HL-60/S4 treated with phorbol 12-myristate 13-acetate at 8.2 ng/mL for 4 days and 3 days (cell line): Measurements from ENCODE around the gene ITLN2.
"Not testable (repeated sequence)": the region's sequence is repeated elsewhere in the genome, so short reads cannot be mapped to it uniquely, and the experiment has no call there.

ENCODE experiments used
- in situ Hi-C: fragments of 300-500 bp; cut with MboI; formaldehyde crosslinking; loops from 2 replicates; pipeline ENCODE4 v1.15.0; 2022; ENCODE audit warnings: low sequenced_read_pairs

The ITLN2 gene

GRCh38 chr1:160954158-160955104 lies at the start of gene ITLN2:
TSS of gene ITLN2 (minus strand) at chr1:160954809. CDS start at chr1:160954741, 68 bp downstream.
- in situ Hi-C loops: loop anchor here (10.0 kb wide), 2 partner anchors 120 to 230 kb away; no protein-coding TSS in a partner anchor

GRCh38 chr1:161001525-161001924 lies 46.9 kb upstream of the ITLN2 start:
- in situ Hi-C loops: no loop called here

GRCh38 chr1:161000736-161001480 lies 46.3 kb upstream of the ITLN2 start:
- in situ Hi-C loops: no loop called here

DNA sequence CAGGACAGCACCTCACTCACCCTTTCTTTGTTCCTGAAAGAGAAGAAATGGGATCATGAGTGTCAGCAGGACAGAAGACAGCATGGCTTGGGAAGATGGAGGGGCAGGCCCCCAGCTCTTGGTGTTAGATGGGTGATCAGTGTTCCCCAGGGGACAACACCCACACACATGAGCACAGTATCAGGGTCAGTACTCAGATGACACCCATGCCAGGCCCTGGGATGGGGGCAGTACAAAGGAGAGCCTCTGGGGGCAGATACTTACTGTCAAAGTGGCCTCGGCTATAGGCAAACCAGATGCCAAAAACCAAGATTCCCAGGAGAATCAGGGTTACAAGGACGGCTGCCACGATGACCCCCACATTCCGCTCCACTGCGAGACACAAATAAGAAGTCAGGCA lies 44.8 kb upstream of the ITLN2 start:
- in situ Hi-C loops: no loop called here

- in situ Hi-C loops: no loop called here
These were observed 42.9 kb upstream of the ITLN2 start for GRCh38 chr1:160997323-160998038.

GRCh38 chr1:160996178-160996577 lies 41.6 kb upstream of the ITLN2 start:
- in situ Hi-C loops: no loop called here

DNA sequence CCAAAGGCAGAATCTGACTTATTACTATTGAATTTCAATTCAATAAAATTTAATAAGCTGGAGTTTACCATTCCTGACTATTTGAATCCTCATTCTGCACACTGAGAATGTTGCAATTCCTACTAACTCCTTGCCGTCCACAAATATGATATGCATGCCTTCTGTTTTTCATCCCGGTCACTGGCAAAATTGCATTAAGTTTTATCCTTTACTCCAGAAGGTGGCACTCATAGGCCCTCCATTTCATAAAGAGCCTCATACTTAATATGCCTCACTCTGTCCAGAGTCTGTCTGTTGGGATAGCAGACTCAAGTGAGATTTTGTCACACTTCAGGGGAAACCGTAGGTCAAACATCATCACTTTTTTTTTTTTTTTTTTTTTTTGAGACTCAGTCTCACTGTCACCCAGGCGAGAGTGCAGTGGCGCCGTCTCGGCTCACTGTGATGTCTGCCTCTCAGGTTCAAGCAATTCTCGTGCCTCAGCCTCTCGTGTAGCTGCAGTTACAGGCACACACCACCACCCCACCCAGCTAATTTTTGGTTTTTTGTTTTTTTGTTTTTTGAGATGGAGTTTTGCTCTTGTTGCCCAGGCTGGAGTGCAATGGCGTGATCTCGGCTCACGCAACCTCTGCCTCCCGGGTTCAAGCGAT lies 39.1 kb upstream of the ITLN2 start:
- in situ Hi-C loops: no loop called here

- in situ Hi-C loops: not testable (repeated sequence)
These were observed 37.4 kb upstream of the ITLN2 start for GRCh38 chr1:160992036-160992435.

DNA sequence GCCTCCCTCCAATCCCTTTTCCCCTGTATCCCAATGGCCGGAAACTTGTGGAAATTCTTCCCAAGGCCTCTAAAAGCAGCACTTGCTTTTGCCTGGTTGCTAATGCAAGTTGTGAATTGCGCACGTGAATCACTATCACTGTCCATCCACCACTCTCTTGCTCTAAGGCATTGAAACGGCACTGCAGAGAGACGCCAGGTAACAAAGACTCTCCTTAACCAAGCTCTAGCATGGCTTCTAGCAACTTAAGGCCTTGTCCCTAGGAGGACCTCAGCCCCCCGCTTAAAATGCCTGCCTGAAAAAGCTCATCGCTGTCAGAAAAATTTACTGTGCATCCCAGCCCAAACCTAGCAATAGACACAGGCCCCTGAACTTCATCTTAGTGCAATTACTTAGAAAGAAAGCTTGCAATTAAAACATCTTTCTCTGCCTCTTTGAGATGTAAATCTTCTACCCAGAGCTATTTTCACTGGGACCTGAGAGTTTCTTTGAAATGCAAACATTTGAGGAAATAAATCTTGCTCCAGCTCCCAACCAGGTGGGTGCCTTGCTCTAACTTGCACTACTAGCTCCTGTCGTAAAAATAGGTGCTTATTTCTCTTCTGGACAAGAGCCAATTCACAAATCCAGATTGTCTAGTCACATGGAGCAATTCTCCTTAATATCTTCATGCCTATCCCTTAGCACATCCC lies 32.9 kb upstream of the ITLN2 start:
- in situ Hi-C loops: no loop called here

- in situ Hi-C loops: no loop called here
These were observed 31.1 kb upstream of the ITLN2 start for GRCh38 chr1:160985723-160986122.

GRCh38 chr1:160981584-160982411 lies 27.2 kb upstream of the ITLN2 start:
- in situ Hi-C loops: no loop called here

- in situ Hi-C loops: no loop called here
These were observed 24.7 kb upstream of the ITLN2 start for GRCh38 chr1:160979286-160979685.

DNA sequence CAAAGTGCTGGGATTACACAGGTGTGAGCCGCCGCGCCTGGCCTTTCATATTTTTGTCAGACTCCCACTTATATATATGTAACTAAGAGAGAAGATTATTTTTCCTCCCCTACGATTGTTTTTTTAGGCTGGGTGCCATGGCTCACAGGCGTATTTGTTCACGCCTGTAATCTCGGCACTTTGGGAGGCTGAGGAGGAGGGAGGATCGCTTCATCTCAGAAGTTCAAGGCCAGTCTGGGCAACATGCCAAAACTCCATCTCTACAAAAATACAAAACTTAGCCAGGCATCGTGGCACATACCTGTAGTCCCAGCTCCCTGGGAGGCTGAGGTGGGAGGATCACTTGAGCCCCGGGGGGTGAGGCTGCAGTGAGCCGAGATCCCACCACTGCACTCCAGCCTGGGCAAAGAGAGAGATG lies 23.9 kb upstream of the ITLN2 start:
- in situ Hi-C loops: no loop called here

GRCh38 chr1:160975026-160975425 lies 20.4 kb upstream of the ITLN2 start:
- in situ Hi-C loops: no loop called here

- in situ Hi-C loops: no loop called here
These were observed 18.9 kb upstream of the ITLN2 start for GRCh38 chr1:160973491-160973890.

DNA sequence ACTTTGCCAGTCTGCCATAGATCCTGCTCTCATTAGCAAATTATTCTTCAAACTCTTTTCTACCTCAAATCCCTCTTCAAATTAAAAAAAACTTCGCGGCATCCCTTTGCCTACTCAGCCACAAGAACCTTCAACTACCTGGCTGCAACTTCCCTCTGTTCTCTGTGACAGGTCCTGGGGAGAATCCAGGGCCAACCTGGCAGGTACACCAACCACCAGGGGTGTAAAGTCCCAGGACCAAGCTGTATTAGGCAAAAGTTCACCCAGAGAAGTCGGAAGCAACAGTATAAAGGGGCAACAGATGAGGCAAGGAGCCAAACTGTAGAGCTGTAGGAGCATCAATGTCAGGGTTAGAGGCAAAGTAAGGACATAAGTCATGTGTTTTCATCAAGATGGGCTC lies 18.3 kb upstream of the ITLN2 start:
- in situ Hi-C loops: no loop called here

DNA sequence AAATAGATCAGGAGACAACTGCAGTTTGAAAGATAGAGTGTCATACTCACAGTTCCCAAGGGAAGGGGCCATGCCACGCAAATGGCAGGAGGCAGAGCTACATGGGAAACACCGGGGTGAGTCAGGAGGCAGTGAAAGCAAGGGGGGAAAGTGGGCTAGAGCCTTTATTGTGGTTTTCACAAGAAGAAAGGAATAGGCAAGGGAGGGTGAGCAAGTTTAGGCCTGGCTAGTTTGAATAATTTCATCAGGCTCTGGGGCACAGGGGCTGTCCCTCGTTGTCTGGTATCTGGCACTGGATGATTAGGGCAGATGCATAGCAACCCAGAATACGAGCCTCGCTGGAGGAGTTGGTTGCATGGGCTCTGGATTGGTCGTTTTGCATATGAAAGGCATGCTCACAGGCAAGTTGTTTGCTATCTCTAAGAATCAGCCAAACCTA lies 17.0 kb upstream of the ITLN2 start:
- in situ Hi-C loops: no loop called here

- in situ Hi-C loops: no loop called here
These were observed 8.9 kb upstream of the ITLN2 start for GRCh38 chr1:160963521-160963920.

DNA sequence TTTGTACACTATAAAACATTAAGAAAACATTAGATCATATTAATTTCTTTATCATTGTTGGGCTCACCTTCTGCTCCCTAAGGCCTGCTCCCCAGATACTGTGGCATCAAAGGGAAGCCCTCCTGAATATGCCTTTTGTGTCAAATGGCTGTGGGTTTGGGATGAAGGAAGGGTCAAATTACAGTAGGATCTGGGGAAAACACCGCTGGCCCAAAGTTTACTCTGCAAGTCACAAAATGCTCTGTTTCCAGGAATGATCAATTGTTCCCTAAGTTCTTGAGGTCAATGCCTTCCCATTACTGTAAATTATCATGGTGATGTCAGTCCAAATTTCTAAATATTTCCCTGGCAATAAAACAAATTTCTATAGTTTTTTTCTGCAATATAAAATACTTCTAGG lies 6.8 kb upstream of the ITLN2 start:
- in situ Hi-C loops: no loop called here
